Stimulated activated CD8-positive, alpha-beta memory T cell treated with anti-CD3 and anti-CD28 coated beads, Interleukin-12 subunit alpha, Interleukin-12 subunit beta, amount 100 ng/mL, for 24 hours (primary cell): ENCODE results near the gene PRDM15.

Source experiments
- DNase-seq: peaks from one replicate; pipeline ENCODE4 v3.0.0-alpha.2; 2020; ENCODE audit errors: extremely low read depth

PRDM15 gene

GRCh38 chr21:41864311-41865001 is 14.7 kb downstream of the PRDM15 start:
- no peak for DNase-seq

GRCh38 chr21:41863439-41863740 is 15.8 kb downstream of the PRDM15 start:
- no peak for DNase-seq

- no peak for DNase-seq
Measured at GRCh38 chr21:41861987-41862386, 17.2 kb downstream of the PRDM15 start.

- no peak for DNase-seq
Measured at GRCh38 chr21:41861255-41861654, 17.9 kb downstream of the PRDM15 start.

- no peak for DNase-seq
Measured at GRCh38 chr21:41859297-41859980, 19.7 kb downstream of the PRDM15 start.

GRCh38 chr21:41858466-41859296 is 20.5 kb downstream of the PRDM15 start:
- no peak for DNase-seq

GRCh38 chr21:41857771-41858300 is 21.3 kb downstream of the PRDM15 start:
- no peak for DNase-seq

- no peak for DNase-seq
Measured at GRCh38 chr21:41856572-41856971, 22.6 kb downstream of the PRDM15 start.

GRCh38 chr21:41854426-41854995 is 24.6 kb downstream of the PRDM15 start:
- no peak for DNase-seq

- DNase-seq = no peak
Measured at GRCh38 chr21:41852929-41853320, 26.2 kb downstream of the PRDM15 start.

GRCh38 chr21:41852151-41852928 is 26.8 kb downstream of the PRDM15 start:
- DNase-seq = no peak

GRCh38 chr21:41851090-41851790 is 27.9 kb downstream of the PRDM15 start:
- DNase-seq = no peak

- DNase-seq = no peak
Measured at GRCh38 chr21:41850085-41850484, 29.1 kb downstream of the PRDM15 start.

GRCh38 chr21:41848958-41849580 is 30.1 kb downstream of the PRDM15 start:
- no peak for DNase-seq

GRCh38 chr21:41848533-41848932 is 30.6 kb downstream of the PRDM15 start:
- no peak for DNase-seq

- DNase-seq = no peak
Measured at GRCh38 chr21:41847066-41847804, 31.9 kb downstream of the PRDM15 start.

- no peak for DNase-seq
Measured at GRCh38 chr21:41846536-41846935, 32.6 kb downstream of the PRDM15 start.

GRCh38 chr21:41846033-41846317 is 33.2 kb downstream of the PRDM15 start:
- DNase-seq = no peak

GRCh38 chr21:41845310-41846032 is 33.7 kb downstream of the PRDM15 start:
- DNase-seq = no peak
